Mesodermal cell (in vitro differentiated cells): ENCODE results near the gene PLXNB1.

Experiments used
- H3K27ac ChIP-seq: 2 replicates; pipeline ENCODE4 v1.7.0; 2013; ENCODE audit warnings: mild to moderate bottlenecking, low read depth, low read length, moderate library complexity; ENCODE audit not compliant: severe bottlenecking
- H3K36me3 ChIP-seq: 2 replicates; pipeline ENCODE4 v1.7.1; 2013; ENCODE audit warnings: mild to moderate bottlenecking, low read length, moderate library complexity; ENCODE audit not compliant: control insufficient read depth, insufficient read depth
- H3K4me1 ChIP-seq: one replicate; pipeline ENCODE4 v1.7.1; 2013; ENCODE audit warnings: mild to moderate bottlenecking, low read length; ENCODE audit not compliant: insufficient read depth, control insufficient read depth, poor library complexity, severe bottlenecking
- H3K4me3 ChIP-seq: 2 replicates; pipeline ENCODE4 v1.7.0; 2013; ENCODE audit warnings: low read length, control low read depth, mild to moderate bottlenecking; ENCODE audit not compliant: insufficient read depth, poor library complexity, severe bottlenecking; ENCODE audit errors: extremely low read depth
- H3K9me3 ChIP-seq: 2 replicates; pipeline ENCODE4 v1.7.1; 2013; ENCODE audit warnings: mild to moderate bottlenecking, low read length, moderate library complexity; ENCODE audit not compliant: control insufficient read depth
- WGBS, 2 experiments: methylation state at CpG; one replicate each; pipeline ENCODE4 v1.1.5; 2013; ENCODE audit warnings: missing lambda C conversion rate in 2 of 2; ENCODE audit not compliant: insufficient coverage in 2 of 2; 5-methylcytosine and 5-hydroxymethylcytosine counted together

PLXNB1 gene

DNA sequence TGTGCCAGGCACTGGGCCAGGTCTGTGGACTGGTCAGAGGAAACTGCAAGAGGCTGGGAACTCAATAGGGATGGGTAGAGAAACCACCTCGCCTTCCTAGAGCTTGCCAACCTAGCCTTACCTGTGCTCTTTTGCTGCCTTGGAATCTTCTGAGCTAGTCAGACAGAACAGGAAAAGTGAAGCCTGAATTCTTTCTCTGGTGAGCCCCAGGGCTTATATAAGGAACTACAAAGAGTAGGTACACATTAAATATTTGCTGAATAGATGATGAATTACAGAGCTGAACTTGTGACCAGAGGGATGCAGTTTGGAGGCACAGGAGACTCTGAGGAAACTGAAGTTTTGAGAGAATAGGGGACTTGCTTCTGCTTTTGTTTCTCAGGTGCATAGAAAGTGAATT is 73.5 kb downstream of the PLXNB1 start:
- Histone ChIP-seq H3K9me3 (no peaks in the 10 kb centered on the region), H3K4me1 (no peaks in the 10 kb centered on the region), H3K4me3 (no peak overlapping the region), H3K27ac (no peak overlapping the region), H3K36me3 (no peaks in the 10 kb centered on the region)
- WGBS, 2 experiments, result 63 to 92% methylated on average over 1 of the region's 1 CpG

DNA sequence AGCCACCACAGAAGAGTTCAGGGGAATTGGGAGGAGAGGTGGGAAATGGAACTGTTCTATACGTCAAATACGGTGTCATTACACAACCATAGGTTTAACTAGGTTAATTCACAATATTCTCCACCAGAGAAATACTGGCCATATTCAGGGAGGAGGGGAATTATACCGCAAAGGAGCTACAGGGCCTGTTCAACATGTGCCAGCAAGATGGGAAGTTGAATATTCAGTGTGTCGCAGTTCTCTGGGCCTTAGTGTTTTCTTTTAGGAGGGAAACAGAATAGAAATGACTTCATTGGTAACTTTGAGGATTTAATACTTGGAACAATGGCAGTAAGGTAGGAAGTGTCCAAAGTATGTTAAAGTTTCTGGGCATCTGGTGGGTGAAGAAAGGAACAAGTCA is 75.9 kb downstream of the PLXNB1 start:
- Histone ChIP-seq H3K27ac (no peak overlapping the region), H3K4me3 (no peak overlapping the region), H3K4me1 (no peaks in the 10 kb centered on the region), H3K9me3 (no peaks in the 10 kb centered on the region), H3K36me3 (no peaks in the 10 kb centered on the region)
- WGBS, 2 experiments, result 92 to 100% methylated on average over 2 of the region's 4 CpGs
